ENCODE data around the gene NOD1. TPM values are rescaled to one million over a fixed set of nuclear protein-coding genes. Genes with fewer than 3 reads are reported as not detected.

NOD1 gene
- total RNA-seq, 1 donor from 2014 or later = 14.5 TPM

DNA sequence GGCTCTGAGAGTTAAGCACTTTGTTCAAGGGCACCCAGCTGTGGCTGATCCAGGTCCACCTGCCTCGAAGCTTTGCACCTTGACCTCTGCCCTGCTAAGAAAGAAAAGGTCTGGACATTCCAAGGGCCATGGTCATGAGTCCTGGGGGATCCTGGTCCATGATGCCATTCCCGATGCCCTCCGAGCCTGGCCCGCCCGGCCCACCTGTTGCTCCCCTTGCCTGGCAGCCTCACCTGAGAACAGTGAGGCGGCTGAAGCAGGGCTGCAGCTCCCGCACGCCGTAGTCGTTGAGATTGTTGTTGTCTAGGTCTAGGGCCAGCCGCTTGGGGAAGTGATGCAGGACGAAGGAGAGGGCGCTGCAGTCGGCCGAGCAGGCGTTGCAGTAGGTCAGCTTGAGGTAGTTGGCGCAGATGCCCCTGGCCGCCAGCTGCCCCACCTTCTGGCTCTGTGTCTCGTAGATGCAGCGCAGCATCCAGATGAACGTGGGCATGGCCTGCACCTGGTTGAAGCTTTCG lies 27.5 kb downstream of the NOD1 start:
- H3K4me3 ChIP-seq = no peak overlapping the region
- no peaks in the 10 kb centered on the region for H3K27me3 ChIP-seq
- H3K36me3 ChIP-seq = peaks cover 0 to 65% of the 10 kb centered on the region in 2 donors
- no peak overlapping the region for H3K27ac ChIP-seq
- intact Hi-C loops (cut with DNase I) = no loop called here
- TF ChIP-seq POLR2A (IDR thresholded peaks at IDR 0.05) (no peak), POLR2AphosphoS5 (IDR thresholded peaks at IDR 0.05; ENCODE audit: insufficient read depth in 1 of 2, low read depth in 1 of 2) (no peak)
- TF ChIP-seq, protein P1, sequence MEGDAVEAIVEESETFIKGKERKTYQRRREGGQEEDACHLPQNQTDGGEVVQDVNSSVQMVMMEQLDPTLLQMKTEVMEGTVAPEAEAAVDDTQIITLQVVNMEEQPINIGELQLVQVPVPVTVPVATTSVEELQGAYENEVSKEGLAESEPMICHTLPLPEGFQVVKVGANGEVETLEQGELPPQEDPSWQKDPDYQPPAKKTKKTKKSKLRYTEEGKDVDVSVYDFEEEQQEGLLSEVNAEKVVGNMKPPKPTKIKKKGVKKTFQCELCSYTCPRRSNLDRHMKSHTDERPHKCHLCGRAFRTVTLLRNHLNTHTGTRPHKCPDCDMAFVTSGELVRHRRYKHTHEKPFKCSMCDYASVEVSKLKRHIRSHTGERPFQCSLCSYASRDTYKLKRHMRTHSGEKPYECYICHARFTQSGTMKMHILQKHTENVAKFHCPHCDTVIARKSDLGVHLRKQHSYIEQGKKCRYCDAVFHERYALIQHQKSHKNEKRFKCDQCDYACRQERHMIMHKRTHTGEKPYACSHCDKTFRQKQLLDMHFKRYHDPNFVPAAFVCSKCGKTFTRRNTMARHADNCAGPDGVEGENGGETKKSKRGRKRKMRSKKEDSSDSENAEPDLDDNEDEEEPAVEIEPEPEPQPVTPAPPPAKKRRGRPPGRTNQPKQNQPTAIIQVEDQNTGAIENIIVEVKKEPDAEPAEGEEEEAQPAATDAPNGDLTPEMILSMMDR (IDR thresholded peaks at IDR 0.05) = no peak
- H3K9me3 ChIP-seq = no peaks in the 10 kb centered on the region
- H3K4me1 ChIP-seq = no peaks in the 10 kb centered on the region
- no peak for DNase-seq (ENCODE audit: extremely low spot score in 2 of 2)

DNA sequence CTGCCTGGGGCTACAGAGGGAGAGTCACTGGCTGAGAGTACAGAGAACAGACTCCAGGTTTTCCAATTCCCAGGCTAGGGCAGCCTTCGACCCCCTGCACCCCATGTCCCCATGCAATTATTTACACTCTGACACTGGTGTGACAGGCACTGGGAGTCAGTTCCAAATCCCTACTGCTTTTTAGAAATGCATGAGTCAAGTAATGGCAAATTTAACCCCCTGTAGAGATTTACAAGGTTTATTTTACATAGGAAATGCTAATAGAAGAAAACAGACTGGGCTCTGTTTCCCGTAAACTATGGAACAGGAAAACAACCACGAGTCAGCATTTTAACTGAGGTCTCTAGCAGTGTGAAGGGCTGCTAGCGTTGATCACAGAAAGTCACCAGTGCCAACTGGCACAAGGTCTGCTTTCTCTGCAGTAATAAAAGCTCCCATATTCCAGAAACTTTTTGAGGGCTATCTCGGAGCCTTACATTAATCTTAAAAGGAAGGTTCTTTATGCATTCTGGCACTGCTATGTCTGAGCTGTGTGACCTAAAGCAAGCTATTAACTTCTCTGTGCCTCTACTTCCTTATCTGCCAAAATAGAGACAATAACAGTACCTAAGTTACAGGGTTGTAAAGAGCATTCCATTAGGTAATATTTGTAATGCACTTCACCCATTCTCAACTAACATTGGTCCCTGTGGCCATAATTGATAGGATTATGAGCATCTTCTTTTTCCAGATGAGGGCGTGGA lies 28.2 kb downstream of the NOD1 start:
- intact Hi-C loops (cut with DNase I) = no loop called here
- Histone ChIP-seq H3K4me1 (no peaks in the 10 kb centered on the region), H3K9me3 (no peaks in the 10 kb centered on the region), H3K27me3 (no peaks in the 10 kb centered on the region), H3K4me3 (no peak overlapping the region), H3K36me3 (peaks cover 0 to 62% of the 10 kb centered on the region in 2 donors), H3K27ac (no peak overlapping the region)
- TF ChIP-seq POLR2A (IDR thresholded peaks at IDR 0.05) (no peak), POLR2AphosphoS5 (IDR thresholded peaks at IDR 0.05; ENCODE audit: insufficient read depth in 1 of 2, low read depth in 1 of 2) (no peak)
- TF ChIP-seq, protein P1 (IDR thresholded peaks at IDR 0.05) = no peak
- no peak for DNase-seq (ENCODE audit: extremely low spot score in 2 of 2)

DNA sequence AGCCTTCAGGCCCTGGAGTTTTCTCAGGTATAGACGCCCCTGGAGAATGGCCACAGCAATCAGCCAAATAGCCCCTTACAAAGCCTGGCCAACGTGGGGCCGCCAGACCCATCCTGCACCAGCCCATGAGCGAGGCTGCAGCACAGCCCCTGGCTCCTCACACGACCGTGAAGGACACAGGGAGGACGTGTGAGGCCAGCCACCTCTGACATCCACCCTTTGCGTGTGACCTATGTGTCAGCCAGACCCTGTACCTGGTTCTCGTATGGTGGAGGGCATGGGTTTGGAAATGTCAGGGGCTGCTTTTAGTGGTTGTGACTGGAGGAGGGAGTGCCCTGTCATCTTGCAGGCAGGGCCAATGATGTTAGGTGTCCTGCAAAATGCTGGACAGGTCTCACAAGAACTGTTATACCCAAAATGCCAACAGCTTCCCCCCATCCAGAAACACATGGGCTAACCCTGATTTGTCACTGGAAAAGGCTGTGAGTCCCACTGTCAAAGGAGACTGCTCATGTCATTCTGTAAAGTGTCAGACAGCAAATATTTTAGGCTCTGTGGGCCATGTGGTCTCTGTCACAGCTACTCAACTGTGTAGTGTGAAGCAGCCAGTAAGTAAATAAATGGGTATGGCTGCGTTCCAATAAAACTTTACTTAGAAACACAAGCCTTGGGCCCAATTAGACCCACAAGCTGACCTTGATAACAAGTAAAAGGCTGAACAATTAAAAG lies 30.0 kb downstream of the NOD1 start:
- Histone ChIP-seq H3K4me3 (no peak overlapping the region), H3K36me3 (peaks cover 0 to 57% of the 10 kb centered on the region in 2 donors), H3K27ac (no peak overlapping the region), H3K4me1 (no peaks in the 10 kb centered on the region), H3K27me3 (no peaks in the 10 kb centered on the region), H3K9me3 (no peaks in the 10 kb centered on the region)
- intact Hi-C loops (cut with DNase I) = no loop called here
- no peak for DNase-seq (ENCODE audit: extremely low spot score in 2 of 2)
- no peak for TF ChIP-seq POLR2A (IDR thresholded peaks at IDR 0.05)

DNA sequence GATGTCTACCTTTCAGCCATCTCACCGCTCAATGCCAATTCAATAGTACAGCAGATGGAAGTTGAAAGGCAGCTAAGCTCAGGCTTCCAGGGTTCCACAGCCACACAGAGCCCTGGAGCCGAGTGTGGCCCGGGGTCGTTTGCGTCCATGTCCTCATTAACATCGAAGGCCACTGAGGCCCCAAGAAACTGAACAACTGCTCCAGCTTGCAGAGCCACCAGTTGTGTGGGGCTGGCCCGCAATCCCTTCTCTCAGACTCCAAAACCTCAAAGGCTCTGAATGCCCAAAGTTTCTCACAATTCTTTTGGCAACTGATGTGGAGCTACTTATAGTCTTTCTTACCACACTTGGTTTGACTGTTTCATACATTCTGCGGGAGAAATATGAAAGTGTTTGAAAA lies 31.1 kb downstream of the NOD1 start:
- H3K27ac ChIP-seq = no peak overlapping the region
- intact Hi-C loops (cut with DNase I) = no loop called here
- H3K4me3 ChIP-seq = no peak overlapping the region
- H3K36me3 ChIP-seq = peaks cover 0 to 48% of the 10 kb centered on the region in 2 donors
- DNase-seq (ENCODE audit: extremely low spot score in 2 of 2) = no peak
- no peaks in the 10 kb centered on the region for H3K27me3 ChIP-seq
- no peak for TF ChIP-seq POLR2AphosphoS5 (IDR thresholded peaks at IDR 0.05; ENCODE audit: insufficient read depth in 1 of 2, low read depth in 1 of 2)
- TF ChIP-seq POLR2A (IDR thresholded peaks at IDR 0.05) = no peak
- TF ChIP-seq, protein P1 (IDR thresholded peaks at IDR 0.05) = no peak
- no peaks in the 10 kb centered on the region for H3K4me1 ChIP-seq
- no peaks in the 10 kb centered on the region for H3K9me3 ChIP-seq

DNA sequence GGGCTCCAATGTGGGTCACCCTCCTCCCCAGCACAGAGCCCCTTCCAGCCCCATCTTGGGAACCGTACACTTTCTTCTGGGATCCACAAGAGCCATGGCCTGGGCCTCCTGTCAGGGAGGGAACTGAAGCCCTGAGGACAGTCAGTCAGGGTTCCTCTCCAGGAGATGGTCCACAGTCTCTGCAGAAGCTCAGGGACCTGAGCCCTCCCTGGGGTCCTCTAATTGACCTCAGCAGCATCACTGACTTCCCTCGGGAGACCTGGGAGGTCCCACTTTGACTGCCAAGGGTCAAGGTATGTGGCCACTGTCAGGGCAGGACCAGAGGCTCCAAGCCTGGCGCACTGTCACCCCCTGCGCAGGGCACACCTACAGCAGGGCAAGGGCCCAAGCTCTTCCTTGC lies 32.3 kb downstream of the NOD1 start:
- H3K4me3 ChIP-seq = no peak overlapping the region
- peaks cover 0 to 36% of the 10 kb centered on the region in 2 donors for H3K36me3 ChIP-seq
- H3K27ac ChIP-seq = no peak overlapping the region
- TF ChIP-seq, protein P1 (IDR thresholded peaks at IDR 0.05) = no peak
- no peak for TF ChIP-seq POLR2A (IDR thresholded peaks at IDR 0.05)
- no peak for TF ChIP-seq POLR2AphosphoS5 (IDR thresholded peaks at IDR 0.05; ENCODE audit: insufficient read depth in 1 of 2, low read depth in 1 of 2)
- no peaks in the 10 kb centered on the region for H3K4me1 ChIP-seq
- H3K27me3 ChIP-seq = no peaks in the 10 kb centered on the region
- intact Hi-C loops (cut with DNase I) = no loop called here
- H3K9me3 ChIP-seq = no peaks in the 10 kb centered on the region
- no peak for DNase-seq (ENCODE audit: extremely low spot score in 2 of 2)
